SK-MEL-5 (cell line): ENCODE results near the gene CUX1. TPM values are rescaled to one million over a fixed set of nuclear protein-coding genes. Genes with fewer than 3 reads are reported as not detected.

Experiments
- DNase-seq: peaks from one replicate; pipeline ENCODE4 v3.0.0-alpha.2; 2016; ENCODE audit warnings: low read depth, low spot score
- in situ Hi-C: cut with HindIII; loops from 2 replicates; pipeline ENCODE4 v1.10.0; 2016; ENCODE audit warnings: low sequenced_read_pairs, high pct_unique_total_duplicates, low pct_unique_long_range_greater_than_20kb
- total RNA-seq: library from RNA; depleted of rRNA; stranded (reverse); fragments of >200 nt; shearing (Covaris generic); gene quantifications from 2 replicates; pipeline ENCODE4 v1.2.3, GENCODE V29; 2014

The CUX1 gene
- total RNA-seq, 1 experiment from 2014 or later: 43.6 TPM

DNA sequence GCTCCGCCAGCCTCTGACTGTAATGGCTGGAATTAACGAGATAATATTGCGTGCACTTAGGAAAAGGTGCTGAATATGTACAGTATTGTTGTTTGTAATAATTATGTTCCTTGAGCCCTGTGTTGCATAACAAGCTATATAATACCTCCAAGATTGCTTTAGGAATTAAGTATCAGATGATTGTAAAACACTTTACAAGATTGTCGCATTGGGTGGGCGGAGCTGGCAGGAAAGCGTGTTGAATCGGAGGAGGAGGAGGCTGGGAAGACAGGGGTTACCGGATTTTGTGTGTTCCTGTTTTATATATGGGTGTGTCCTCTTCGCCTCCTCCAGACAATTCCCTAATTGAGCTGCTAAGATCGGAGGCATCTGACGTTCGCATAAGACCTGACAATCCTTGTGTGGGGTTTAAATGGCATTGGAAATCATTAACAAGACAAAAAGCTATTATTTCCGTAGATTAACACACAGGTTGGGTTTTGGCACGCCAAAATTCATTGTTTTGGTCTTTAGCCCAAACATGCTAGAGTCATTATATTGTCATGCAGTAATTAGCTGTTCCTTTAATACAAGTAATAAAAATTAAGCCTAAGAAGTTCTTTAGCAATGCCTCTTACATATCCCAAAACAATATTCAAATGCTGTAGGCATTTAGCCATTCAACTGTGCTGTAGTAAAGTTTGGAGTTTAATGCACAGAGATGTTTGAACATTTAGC is 276.3 kb downstream of the CUX1 start:
- DNase-seq: no peak
- in situ Hi-C loops: no loop called here

DNA sequence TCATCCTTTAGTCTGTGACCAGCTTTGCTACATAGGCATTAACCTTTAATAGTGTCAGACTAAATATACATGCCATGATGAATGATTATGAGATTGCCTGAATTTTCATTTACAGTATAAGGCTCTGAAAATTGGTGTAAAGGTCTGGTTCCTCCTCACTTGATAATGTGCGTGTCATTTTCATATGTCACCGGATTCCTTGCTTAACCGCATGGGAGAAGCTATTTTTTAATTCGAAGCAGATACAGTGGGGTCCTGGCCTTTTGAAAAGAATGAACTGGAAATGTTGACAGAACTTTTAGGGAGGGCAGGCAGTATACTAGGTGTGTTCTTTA is 276.9 kb downstream of the CUX1 start:
- in situ Hi-C loops: no loop called here
- DNase-seq: no peak

DNA sequence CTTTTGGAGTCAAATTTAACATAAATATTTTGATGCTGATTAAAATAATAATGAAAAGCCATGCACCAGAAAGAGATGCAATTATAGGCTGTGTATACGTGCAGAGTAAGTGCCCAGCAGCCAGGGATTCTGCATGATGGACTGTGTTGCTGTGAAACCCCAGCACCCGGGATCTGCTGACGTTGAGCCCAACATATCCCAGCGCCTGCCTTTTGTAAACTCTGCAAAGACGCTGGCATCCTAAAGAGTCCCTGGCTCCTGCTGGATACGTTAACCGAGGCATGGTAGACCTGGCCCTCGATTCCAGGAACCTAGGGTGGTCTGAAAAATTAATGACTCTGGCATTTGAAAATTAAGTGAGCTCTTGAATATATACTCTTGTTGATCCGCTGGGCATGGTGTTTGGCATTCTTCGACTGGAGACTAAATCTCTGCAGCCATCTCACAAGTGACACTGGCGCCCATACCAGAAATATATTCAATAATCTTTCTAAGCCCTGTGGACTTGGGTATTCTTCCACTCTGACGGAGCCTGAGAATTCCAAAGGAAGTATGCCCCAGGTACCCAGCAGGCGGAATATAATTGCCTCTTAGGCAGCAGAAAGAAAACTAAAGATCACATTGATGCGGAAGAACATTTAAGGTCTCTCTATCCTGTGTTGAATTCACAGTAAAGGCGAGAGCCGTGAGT is 278.0 kb downstream of the CUX1 start:
- no peak for DNase-seq
- in situ Hi-C loops: no loop called here

DNA sequence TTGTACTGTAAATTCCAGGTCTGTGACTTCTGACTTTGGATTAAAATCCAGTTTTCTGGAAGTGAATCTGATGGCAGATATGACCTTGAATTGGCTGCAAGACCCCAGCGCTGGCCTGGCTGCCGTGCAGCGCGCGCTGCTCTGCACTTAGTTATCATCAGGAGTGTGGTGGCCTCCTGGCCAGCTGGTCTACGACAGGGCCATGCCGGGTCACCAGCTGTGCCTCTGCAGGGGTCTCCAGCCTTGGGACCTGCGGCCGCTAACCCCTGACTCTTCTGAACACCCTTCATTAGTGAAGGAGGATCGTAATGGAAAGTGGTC is 278.5 kb downstream of the CUX1 start:
- in situ Hi-C loops: no loop called here
- no peak for DNase-seq

DNA sequence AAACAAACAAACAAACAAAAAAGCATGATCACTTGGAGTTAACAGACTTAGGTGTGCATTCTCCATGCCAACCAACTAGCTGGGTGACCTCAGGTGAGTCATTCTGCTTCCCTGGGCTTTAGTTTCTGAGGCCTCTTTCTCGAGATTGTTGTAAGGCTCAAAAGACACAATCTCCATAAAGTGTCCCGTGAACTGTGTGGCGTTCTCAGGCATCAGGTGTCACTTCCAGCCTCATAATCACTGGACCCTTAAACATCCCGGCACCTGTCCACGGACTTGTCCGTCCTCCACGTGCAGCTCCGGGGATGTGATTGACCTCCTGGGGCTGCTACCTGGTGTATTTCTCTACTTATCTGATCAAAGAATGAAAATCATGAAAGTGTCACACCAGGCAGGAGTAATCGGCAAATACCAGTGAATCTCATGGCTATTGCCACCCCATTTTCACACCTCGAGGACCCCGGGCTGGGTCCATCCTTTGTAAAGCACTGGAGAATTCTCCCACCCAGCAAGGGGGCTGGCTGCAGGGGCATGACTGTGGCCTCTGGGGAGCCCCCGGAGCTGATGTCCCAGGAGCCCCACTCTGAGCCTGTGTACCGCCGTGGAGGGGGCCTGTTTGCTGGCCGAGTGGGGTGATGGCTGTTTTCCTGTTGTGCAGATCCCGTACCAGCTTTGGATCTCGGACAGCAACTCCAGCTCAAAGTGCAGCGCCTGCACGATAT is 279.4 kb downstream of the CUX1 start:
- no peak for DNase-seq
- in situ Hi-C loops: no loop called here

DNA sequence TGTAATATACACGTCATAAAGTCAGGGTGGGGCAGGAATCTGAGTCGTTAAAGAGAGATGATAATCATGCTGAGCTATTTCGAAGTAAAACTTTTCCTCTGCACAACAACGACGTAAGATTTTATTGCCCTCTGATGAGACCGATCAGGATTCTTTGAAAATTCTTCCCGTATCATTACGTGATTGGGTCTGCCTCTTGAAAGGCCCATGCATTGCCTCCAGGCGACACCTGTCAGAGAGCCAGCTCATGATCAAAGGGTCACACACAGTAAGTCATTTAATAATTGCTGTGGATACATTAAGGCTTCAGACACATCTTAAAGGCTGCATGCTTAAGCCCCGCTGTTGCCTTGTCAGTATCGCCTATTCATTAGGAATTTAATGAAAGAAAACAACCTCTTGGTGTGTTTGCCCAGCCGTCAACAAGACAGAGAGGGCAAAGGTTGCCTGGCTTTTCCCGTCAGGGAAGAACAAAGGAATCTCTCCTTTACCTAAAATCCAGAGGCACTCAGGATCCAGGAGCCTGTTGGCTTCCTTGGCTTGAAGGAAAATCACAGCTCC is 280.3 kb downstream of the CUX1 start:
- in situ Hi-C loops: no loop called here
- no peak for DNase-seq

DNA sequence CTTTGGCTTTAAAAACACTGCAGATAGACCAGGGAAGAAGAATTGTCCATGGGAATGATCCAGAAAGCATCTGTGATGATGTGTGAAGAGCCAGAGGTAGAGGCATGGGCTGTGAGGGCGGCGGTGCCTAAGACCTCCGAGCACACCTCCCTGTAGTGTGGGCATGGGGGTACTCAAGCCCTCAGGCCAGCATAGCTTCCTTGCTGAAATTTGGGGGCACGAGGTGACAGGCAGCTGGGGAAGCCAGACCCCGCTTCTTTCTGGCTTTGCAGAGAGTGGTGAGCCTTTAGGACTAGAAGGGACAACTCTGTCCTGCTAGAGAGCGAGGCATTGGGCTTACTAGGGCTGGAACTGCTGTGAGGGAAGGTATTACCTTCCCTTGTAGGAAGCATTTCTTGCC is 281.6 kb downstream of the CUX1 start:
- DNase-seq: no peak
- in situ Hi-C loops: no loop called here

DNA sequence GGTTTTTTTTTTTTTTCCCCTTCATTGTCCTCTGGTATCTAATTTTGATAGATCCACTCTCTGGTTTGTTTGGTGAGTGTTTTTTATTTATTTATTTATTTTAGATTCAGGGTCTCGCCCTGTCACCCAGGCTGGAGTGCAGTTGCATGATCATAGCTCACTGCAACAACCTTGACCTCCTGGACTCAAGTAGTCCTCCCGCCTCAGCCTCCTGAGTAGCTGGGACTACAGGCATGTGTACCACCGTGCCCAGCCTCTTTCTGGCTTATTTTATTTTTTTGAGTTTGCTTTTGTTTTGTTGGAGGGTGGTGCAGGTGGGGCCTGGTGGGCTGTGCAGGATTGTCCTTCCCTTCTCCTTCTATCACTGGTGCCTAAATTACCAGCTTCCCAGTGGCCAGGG is 282.0 kb downstream of the CUX1 start:
- in situ Hi-C loops: no loop called here
- DNase-seq: no peak

DNA sequence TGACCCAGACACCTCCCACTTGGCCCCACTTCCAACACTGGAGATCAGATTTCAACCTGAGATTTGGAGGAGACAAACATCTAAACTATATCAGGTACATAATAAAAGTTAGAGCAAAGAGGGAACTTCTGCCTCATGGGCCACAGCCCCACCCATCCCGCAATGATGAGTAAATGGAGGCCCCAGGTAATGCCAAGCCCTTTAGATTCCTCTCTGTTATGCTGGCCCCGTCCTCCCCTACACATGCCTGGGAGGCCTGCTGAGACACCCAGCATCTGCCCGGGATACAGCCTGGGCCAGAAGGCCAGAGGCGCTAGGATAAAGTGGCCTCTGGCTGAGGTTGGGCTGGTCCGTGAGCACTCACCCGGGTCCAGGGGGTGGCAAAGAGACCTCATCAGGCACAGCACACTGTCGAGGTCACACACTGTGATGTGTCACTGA is 283.7 kb downstream of the CUX1 start:
- in situ Hi-C loops: no loop called here
- DNase-seq: no peak

DNA sequence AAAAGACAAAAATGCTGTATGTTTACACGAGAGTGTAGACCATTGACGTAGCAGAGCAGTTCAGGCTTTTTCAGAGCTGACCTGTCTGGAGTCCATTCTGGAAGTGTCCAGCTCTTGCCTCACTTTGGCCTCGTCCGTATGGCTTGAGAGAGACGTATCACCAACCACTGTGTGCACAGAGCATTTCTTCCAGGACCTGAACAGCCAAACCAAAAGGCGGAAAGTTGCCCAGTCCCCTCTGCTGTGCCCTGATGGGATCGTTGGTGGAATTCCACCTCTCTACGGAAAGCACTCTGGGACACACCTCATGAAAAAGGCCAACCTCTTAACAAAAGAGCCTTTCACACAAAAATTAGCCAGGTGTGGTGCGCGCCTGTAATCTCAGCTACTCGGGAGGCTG is 284.5 kb downstream of the CUX1 start:
- in situ Hi-C loops: no loop called here
- no peak for DNase-seq

DNA sequence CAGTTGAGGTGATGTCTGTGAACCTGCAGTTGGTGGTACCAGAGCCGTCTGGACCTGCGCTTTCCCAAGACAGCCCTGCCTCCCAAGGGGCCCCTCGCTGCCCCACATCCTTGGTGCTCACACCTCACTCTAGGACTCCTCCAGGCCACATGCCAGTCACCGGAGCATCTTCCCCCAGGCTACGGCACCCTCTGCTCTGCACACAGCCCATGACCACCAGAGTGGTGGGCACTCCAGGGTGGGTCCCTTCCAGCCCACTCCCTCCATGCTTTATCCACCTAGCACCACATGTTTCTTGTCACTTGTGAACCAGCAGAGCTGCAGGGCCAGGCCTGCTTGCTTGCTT is 285.6 kb downstream of the CUX1 start:
- in situ Hi-C loops: no loop called here
- DNase-seq: no peak

DNA sequence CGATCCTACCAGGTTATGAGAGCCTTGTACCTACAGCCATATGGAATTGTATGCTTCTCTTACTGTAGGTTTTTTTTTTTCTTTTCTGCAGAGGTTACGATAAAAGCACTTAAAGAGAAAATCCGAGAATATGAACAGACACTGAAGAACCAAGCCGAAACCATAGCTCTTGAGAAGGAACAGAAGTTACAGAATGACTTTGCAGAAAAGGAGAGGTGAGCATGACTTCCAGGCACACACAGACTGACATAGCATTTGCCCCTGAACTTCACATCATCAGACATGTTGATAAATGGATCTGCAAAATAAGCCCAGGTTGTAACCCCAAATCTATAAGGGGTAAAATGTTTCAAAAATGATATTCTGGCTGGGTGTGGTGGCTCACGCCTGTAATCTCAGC is 286.8 kb downstream of the CUX1 start:
- no peak for DNase-seq
- in situ Hi-C loops: no loop called here

DNA sequence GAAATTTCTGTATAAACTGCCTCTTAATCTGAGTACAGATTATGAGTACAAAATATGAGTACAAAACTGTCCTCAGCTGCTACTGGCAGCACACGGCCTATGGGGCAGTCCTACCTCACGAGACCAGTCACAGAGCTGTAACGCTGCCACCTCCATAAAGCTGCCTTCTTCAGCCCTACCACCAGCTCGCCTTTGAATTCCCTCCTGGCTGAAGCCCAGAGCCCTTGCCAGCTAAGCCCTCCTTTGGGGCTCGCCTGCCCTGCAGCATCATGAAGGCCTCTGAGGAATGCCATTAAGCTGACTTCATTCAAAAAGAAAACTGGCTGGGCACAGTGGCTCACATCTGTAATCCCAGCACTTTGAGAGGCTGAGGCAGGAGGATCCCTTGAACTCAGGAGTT is 289.2 kb downstream of the CUX1 start:
- DNase-seq: no peak
- in situ Hi-C loops: no loop called here

DNA sequence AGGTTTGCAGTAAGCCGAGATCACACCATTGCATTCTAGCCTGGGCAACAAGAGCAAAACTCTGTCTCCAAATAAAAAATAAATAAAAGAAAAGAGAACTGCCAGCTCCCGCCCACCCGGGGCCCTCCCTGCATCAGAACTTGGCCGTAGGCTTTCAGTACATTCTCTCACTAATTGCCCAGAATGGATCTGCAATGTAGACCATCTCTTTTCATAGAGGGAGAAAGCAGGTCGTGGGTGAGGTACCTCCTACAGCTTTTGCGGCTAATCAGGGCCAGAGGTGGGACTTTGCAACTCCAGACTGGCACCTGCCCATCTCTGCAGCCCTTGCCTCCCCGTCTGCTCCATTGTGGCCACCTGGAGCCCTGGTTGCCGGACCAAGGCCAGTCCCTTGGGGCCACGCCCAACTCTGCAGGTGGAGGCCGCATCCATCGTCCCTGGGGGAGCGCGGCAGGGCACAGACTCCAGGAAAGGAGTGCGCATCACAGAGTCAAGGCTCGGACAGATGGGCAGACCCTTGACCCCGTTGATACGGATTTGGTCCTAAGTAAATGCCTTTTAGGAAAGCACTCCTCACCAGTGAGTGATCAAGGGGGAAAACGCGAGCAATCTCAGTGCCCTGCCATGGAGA is 290.2 kb downstream of the CUX1 start:
- in situ Hi-C loops: no loop called here
- no peak for DNase-seq

DNA sequence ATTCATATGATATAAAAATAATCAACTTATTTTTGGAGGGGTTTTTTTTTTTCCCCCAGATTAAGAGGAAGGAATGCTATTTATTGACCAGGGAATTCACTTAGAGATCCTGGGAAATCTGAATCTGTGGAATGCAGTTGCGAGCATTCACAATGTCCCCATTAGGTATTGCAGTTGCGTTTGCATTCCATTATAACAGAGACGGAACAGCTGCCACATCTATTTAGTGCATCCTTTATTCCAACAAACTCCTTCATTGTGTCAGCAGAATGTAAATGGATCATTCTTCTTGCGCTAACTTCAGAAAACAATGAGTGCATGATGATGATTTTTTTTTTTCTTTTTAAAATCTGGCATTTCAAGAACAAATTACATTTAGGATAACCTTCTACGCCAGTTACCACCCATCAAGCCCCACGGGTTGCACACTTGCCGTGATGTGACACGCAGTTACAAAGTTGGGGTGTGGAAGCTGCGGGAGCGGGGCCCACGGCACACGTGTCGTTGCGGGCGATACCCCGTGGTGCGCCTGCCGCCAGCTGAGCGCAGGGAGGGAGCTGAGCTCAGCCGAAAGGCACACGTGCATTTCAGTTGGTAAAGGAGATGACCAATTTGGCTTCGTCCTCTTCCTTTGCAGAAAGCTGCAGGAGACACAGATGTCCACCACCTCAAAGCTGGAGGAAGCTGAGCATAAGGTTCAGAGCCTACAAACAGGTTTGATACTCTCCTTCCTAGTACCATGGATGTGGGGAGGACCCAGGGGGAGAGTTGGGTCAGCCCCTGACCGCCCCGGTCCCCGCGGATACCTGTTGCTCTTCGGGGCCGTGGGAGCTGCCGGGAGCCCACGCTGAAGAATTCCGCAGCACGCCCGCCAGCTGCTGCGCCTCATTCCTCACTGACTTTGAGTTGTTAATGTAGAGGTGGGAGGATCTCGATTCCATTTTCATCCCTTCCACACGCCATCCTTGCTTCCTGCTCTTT is 293.9 kb downstream of the CUX1 start:
- in situ Hi-C loops: no loop called here
- no peak for DNase-seq

DNA sequence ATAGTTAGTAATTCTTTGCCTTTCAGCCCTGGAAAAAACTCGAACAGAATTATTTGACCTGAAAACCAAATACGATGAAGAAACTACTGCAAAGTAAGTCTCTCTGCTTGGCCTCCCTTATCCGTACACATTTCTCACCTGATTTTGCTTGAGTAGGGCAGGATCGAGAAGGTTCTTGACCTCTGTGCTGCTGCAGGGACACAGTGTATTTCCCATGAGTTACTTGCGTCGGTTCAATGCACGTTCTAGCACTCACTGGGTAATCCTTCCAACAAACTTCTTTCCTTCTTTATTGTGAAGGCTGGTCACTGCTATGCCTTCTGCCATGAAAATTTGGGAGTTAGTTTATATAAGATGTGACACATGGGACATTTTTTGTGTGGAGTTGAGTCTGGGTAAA is 297.8 kb downstream of the CUX1 start:
- DNase-seq: no peak
- in situ Hi-C loops: no loop called here

DNA sequence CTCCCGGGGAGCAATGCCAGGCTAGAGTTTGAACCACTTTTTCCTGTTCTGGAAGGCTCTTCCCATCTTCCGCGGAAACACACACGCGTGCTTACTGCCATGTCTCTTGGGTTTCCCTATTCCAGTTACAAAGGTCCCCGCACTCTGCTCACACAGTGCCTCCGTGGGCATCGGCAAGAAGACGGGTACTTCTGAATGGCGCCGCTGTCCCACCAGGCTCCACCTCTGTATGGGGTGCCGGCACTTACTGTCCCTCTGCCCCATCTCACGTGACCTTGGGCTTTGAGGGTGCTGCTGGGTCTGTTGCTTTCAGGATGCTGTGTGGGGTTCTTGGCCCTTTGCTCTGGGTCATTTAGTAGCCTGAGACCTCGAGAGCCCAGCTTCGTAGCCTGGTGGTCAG is 298.5 kb downstream of the CUX1 start:
- DNase-seq: no peak
- in situ Hi-C loops: no loop called here
